H9 (cell line): ENCODE measurements around the gene TWSG1. TPM values are rescaled to one million over a fixed set of nuclear protein-coding genes. Genes with fewer than 3 reads are reported as not detected.

ENCODE experiments used
- DNase-seq: peaks from one replicate; pipeline ENCODE4 v3.0.0-alpha.2; 2017
- H2AFZ ChIP-seq: one replicate; pipeline ENCODE4 v1.6.1; 2013; ENCODE audit warnings: mild to moderate bottlenecking, low read length, control low read depth, moderate library complexity
- H2AK5ac ChIP-seq: 2 replicates; pipeline ENCODE4 v1.6.1; 2013; ENCODE audit warnings: low read length, control low read depth, mixed read lengths; ENCODE audit not compliant: insufficient read length
- H2BK120ac ChIP-seq: one replicate; pipeline ENCODE4 v1.6.1; 2013; ENCODE audit warnings: low read depth, mild to moderate bottlenecking, low read length, control low read depth, inconsistent platforms; ENCODE audit not compliant: poor library complexity, severe bottlenecking
- H2BK12ac ChIP-seq: 2 replicates; pipeline ENCODE4 v1.6.1; 2013; ENCODE audit warnings: low read length, control low read depth, mixed read lengths, low read depth; ENCODE audit not compliant: insufficient read length
- H2BK15ac ChIP-seq: 2 replicates; pipeline ENCODE4 v1.6.1; 2013; ENCODE audit warnings: low read depth, low read length, control low read depth
- H2BK20ac ChIP-seq: one replicate; pipeline ENCODE4 v1.6.1; 2013; ENCODE audit warnings: low read depth, mild to moderate bottlenecking, low read length, control low read depth, inconsistent platforms; ENCODE audit not compliant: poor library complexity, severe bottlenecking
- H2BK5ac ChIP-seq: 2 replicates; pipeline ENCODE4 v1.6.1; 2013; ENCODE audit warnings: low read length, control low read depth, mixed read lengths; ENCODE audit not compliant: insufficient read length
- H3K14ac ChIP-seq: 2 replicates; pipeline ENCODE4 v1.6.1; 2013; ENCODE audit warnings: low read length, control low read depth; ENCODE audit not compliant: insufficient read depth
- H3K18ac ChIP-seq: 2 replicates; pipeline ENCODE4 v1.6.1; 2013; ENCODE audit warnings: low read depth, mild to moderate bottlenecking, mixed read lengths, low read length, control low read depth; ENCODE audit not compliant: insufficient read length
- H3K23ac ChIP-seq: 2 replicates; pipeline ENCODE4 v1.6.1; 2013; ENCODE audit warnings: low read length, control low read depth, mixed read lengths, low read depth; ENCODE audit not compliant: insufficient read length
- H3K23me2 ChIP-seq: 2 replicates; pipeline ENCODE4 v1.6.1; 2013; ENCODE audit warnings: low read depth, mild to moderate bottlenecking, mixed read lengths, low read length, control low read depth; ENCODE audit not compliant: insufficient read length, poor library complexity, severe bottlenecking
- H3K27ac ChIP-seq: 2 replicates; pipeline ENCODE4 v1.5.1; 2013; ENCODE audit warnings: low read length, control low read depth, mixed read lengths, low read depth; ENCODE audit not compliant: insufficient read length
- H3K27me3 ChIP-seq: 2 replicates; pipeline ENCODE4 v1.6.1; 2013; ENCODE audit warnings: low read length, control low read depth, inconsistent platforms; ENCODE audit not compliant: insufficient read depth
- H3K4ac ChIP-seq: 2 replicates; pipeline ENCODE4 v1.6.1; 2013; ENCODE audit warnings: low read depth, mild to moderate bottlenecking, control low read depth, inconsistent platforms, low read length, moderate library complexity
- H3K4me1 ChIP-seq: 2 replicates; pipeline ENCODE4 v1.6.1; 2013; ENCODE audit warnings: low read length, control low read depth, inconsistent platforms; ENCODE audit not compliant: insufficient read depth
- H3K4me2 ChIP-seq: 2 replicates; pipeline ENCODE4 v1.6.1; 2013; ENCODE audit warnings: low read length, control low read depth, mixed read lengths; ENCODE audit not compliant: insufficient read length, insufficient read depth
- H3K56ac ChIP-seq: 2 replicates; pipeline ENCODE4 v1.6.1; 2013; ENCODE audit warnings: low read depth, mild to moderate bottlenecking, mixed read lengths, low read length, control low read depth; ENCODE audit not compliant: insufficient read length
- H3K79me1 ChIP-seq: 2 replicates; pipeline ENCODE4 v1.6.1; 2013; ENCODE audit warnings: low read depth, mild to moderate bottlenecking, moderate library complexity, low read length, control low read depth, inconsistent platforms; ENCODE audit not compliant: insufficient read depth, poor library complexity, severe bottlenecking
- H3K79me2 ChIP-seq: 2 replicates; pipeline ENCODE4 v1.6.1; 2013; ENCODE audit warnings: low read length, control low read depth, inconsistent platforms; ENCODE audit not compliant: insufficient read depth
- H3K9ac ChIP-seq: 2 replicates; pipeline ENCODE4 v1.6.1; 2013; ENCODE audit warnings: low read length, control low read depth, mixed read lengths; ENCODE audit not compliant: insufficient read length; ENCODE audit errors: extremely low read depth
- H3K9me3 ChIP-seq: one replicate; pipeline ENCODE4 v1.6.1; 2013; ENCODE audit warnings: low read depth, low read length, inconsistent platforms; ENCODE audit not compliant: control insufficient read depth
- H3T11ph ChIP-seq: one replicate; pipeline ENCODE4 v1.6.1; 2013; ENCODE audit warnings: mild to moderate bottlenecking, low read length, control low read depth, inconsistent platforms
- H4K20me1 ChIP-seq: one replicate; pipeline ENCODE4 v1.6.1; 2013; ENCODE audit not compliant: control insufficient read depth, insufficient read length, insufficient read depth
- H4K5ac ChIP-seq: 2 replicates; pipeline ENCODE4 v1.6.1; 2013; ENCODE audit warnings: low read depth, mild to moderate bottlenecking, mixed read lengths, low read length, control low read depth; ENCODE audit not compliant: insufficient read length
- H4K8ac ChIP-seq: replicated peaks from 2 replicates; pipeline ENCODE4 v1.6.1; 2013; ENCODE audit warnings: low read length, control low read depth, mixed read lengths, low read depth; ENCODE audit not compliant: insufficient read length
- H4K91ac ChIP-seq: 2 replicates; pipeline ENCODE4 v1.6.1; 2013; ENCODE audit warnings: low read depth, mild to moderate bottlenecking, moderate library complexity, mixed read lengths, low read length, control low read depth; ENCODE audit not compliant: insufficient read length
- H3K27ac Mint-ChIP-seq, 3 experiments: 2 replicates in 2 of 3; 3 replicates in 1 of 3; pipeline ENCODE4 v1.8.0; 2020 to 2021; ENCODE audit warnings: mixed read lengths in 3 of 3, mild to moderate bottlenecking in 1 of 3, moderate library complexity in 1 of 3
- H3K27me3 Mint-ChIP-seq: 2 replicates; pipeline ENCODE4 v1.8.0; 2021; ENCODE audit warnings: low read depth, mild to moderate bottlenecking, moderate library complexity, mixed read lengths
- H3K36me3 Mint-ChIP-seq, 3 experiments: 2 replicates in 2 of 3; 3 replicates in 1 of 3; pipeline ENCODE4 v1.8.0; 2020 to 2021; ENCODE audit warnings: low read depth in 3 of 3, mixed read lengths in 3 of 3; ENCODE audit not compliant: insufficient read depth in 1 of 3
- H3K4me1 Mint-ChIP-seq, 2 experiments: 2 replicates each; pipeline ENCODE4 v1.8.0; 2020; ENCODE audit warnings: mixed read lengths in 2 of 2
- H3K4me3 Mint-ChIP-seq, 2 experiments: 2 replicates in 1 of 2; 3 replicates in 1 of 2; pipeline ENCODE4 v1.8.0; 2020 to 2021; ENCODE audit warnings: mild to moderate bottlenecking in 2 of 2, mixed read lengths in 2 of 2, moderate library complexity in 1 of 2
- H3K9me3 Mint-ChIP-seq, 2 experiments: 2 replicates in 1 of 2; 3 replicates in 1 of 2; pipeline ENCODE4 v1.8.0; 2020; ENCODE audit warnings: mild to moderate bottlenecking in 2 of 2, mixed read lengths in 2 of 2, moderate library complexity in 1 of 2
- CTCF ChIP-seq: fragments of 200-600 bp; sonication (generic); conservative IDR thresholded peaks from 3 replicates; pipeline ENCODE4 v1.8.0; 2021; ENCODE audit warnings: antibody characterized with exemption, mild to moderate bottlenecking
- WGBS: extraction: QIAGEN DNeasy Blood & Tissue Kit; methylation state at CpG from one replicate; pipeline ENCODE4 v1.1.7; 2013; ENCODE audit warnings: missing lambda C conversion rate, low lambda C conversion rate, mixed read lengths; ENCODE audit not compliant: insufficient read length; ENCODE audit errors: extremely low coverage; 5-methylcytosine and 5-hydroxymethylcytosine counted together
- total RNA-seq: library from RNA; stranded (reverse); gene quantifications from 2 replicates; pipeline ENCODE4 v1.2.1, GENCODE V29; 2021

Gene TWSG1
- total RNA-seq, 1 experiment from 2014 or later, result 25.7 TPM

GRCh38 chr18:9287036-9287435, 47.5 kb upstream of the TWSG1 start:
- Histone ChIP-seq H3K9me3 (no peaks in the 10 kb centered on the region), H3K79me2 (no peaks in the 10 kb centered on the region), H2AFZ (no peak overlapping the region), H3K4ac (no peak overlapping the region), H3K4me2 (no peak overlapping the region), H2AK5ac (no peak overlapping the region), H3K23ac (no peak overlapping the region), H3T11ph (no peak overlapping the region), H3K23me2 (no peaks in the 10 kb centered on the region), H2BK12ac (no peak overlapping the region), H4K20me1 (no peaks in the 10 kb centered on the region), H3K14ac (no peak overlapping the region), H4K8ac (no peak overlapping the region), H4K5ac (no peak overlapping the region), H3K4me1 (no peaks in the 10 kb centered on the region), H3K9ac (no peak overlapping the region), H3K18ac (no peak overlapping the region), H3K27ac (no peak overlapping the region), H3K27me3 (no peaks in the 10 kb centered on the region), H2BK20ac (no peak overlapping the region), H2BK5ac (no peak overlapping the region), H3K79me1 (no peaks in the 10 kb centered on the region), H2BK120ac (no peak overlapping the region), H2BK15ac (no peak overlapping the region), H4K91ac (no peak overlapping the region), H3K56ac (no peak overlapping the region)
- Mint-ChIP-seq H3K4me3 (no peak overlapping the region), H3K27me3 (no peaks in the 10 kb centered on the region), H3K9me3 (peaks cover 22 to 24% of the 10 kb centered on the region in 2 experiments), H3K36me3 (peaks cover 9 to 24% (median 11%) of the 10 kb centered on the region in 3 experiments), H3K27ac (no peak overlapping the region), H3K4me1 (peaks cover 5 to 6% of the 10 kb centered on the region in 2 experiments)
- no peak for DNase-seq
- no peak for TF ChIP-seq CTCF
- no CpG with 5 or more reads among the region's 7 CpGs for WGBS
